ENCODE results near the gene SPRR2D. TPM values are rescaled to one million over a fixed set of nuclear protein-coding genes. Genes with fewer than 3 reads are reported as not detected.

Gene SPRR2D
- total and polyA plus RNA-seq, 2 experiments from 2014 or later = not detected

- TF ChIP-seq ZNF462 (CRISPR knock-in tag; IDR thresholded peaks at IDR 0.05) (0 out of 2 replicates have a peak, but pooled peaks have one; percentile 31), POLR2AphosphoS5 (IDR thresholded peaks at IDR 0.05; ENCODE audit: low read depth) (no peak)
Measured at GRCh38 chr1:153032677-153033308, 8.1 kb downstream of the SPRR2D start (continued).

GRCh38 chr1:153032073-153032472 lies 8.8 kb downstream of the SPRR2D start:
- Histone ChIP-seq H3K36me3 (ENCODE audit: insufficient read depth) (no peaks in the 10 kb centered on the region), H3K79me2 (replicated peaks; ENCODE audit: insufficient read depth) (no peaks in the 10 kb centered on the region), H2AFZ (no peak overlapping the region), H3K27ac (ENCODE audit: low read depth) (no peak overlapping the region), H4K20me1 (replicated peaks; ENCODE audit: insufficient read depth) (no peaks in the 10 kb centered on the region), H3K4me1 (ENCODE audit: insufficient read depth) (no peaks in the 10 kb centered on the region; the same call in 1 of the 2 replicates), H3K27me3 (ENCODE audit: insufficient read depth) (no peaks in the 10 kb centered on the region), H3F3A (replicated peaks; ENCODE audit: low read depth) (no peaks in the 10 kb centered on the region), H3K9me2 (ENCODE audit: insufficient read depth) (peaks cover 5% of the 10 kb centered on the region; the same call in 1 of the 2 replicates), H3K4me3 (no peak overlapping the region), H3K4me2 (no peak overlapping the region)
- Mint-ChIP-seq H3K4me3 (no peak overlapping the region), H3K36me3 (ENCODE audit: low read depth) (no peaks in the 10 kb centered on the region), H3K9me3 (0 out of 3 replicates have a peak, but pooled peaks cover 3% of the 10 kb centered on the region), H3K27ac (no peak overlapping the region), H3K27me3 (ENCODE audit: insufficient read depth, low read depth, poor library complexity) (peaks cover 2% of the 10 kb centered on the region), H3K4me1 (peaks cover 7% of the 10 kb centered on the region; the same call in 2 of the 3 replicates)
- no peak for ATAC-seq
- DNase-seq (ENCODE audit: low spot score) = no peak
- TF ChIP-seq EZH2 (IDR thresholded peaks at IDR 0.05; ENCODE audit: low read depth, unreplicated experiment) (no peak), ZNF462 (CRISPR knock-in tag; IDR thresholded peaks at IDR 0.05) (no peak), REST (IDR thresholded peaks at IDR 0.05; ENCODE audit: unreplicated experiment) (no peak), ZNF114 (CRISPR knock-in tag; IDR thresholded peaks at IDR 0.05) (no peak)
